H1 (cell line): Measurements from ENCODE around the gene UNC13C. TPM values are rescaled to one million over a fixed set of nuclear protein-coding genes. Genes with fewer than 3 reads are reported as not detected.

Source experiments
- GTF2F1 ChIP-seq: IDR thresholded peaks from 2 replicates; pipeline ENCODE4 v1.6.1; 2012; ENCODE audit warnings: low read depth, low read length, improper control_type of control experiment, borderline replicate concordance
- KDM1A ChIP-seq: fragments of 200-600, 300-600 bp; sonication (generic); IDR thresholded peaks from 2 replicates; pipeline ENCODE4 v1.7.1; 2016; ENCODE audit warnings: mild to moderate bottlenecking, low read length, borderline replicate concordance
- POLR2A ChIP-seq, 2 experiments: IDR thresholded peaks; 1 replicate in 1 of 2; 2 replicates in 1 of 2; pipeline ENCODE4 v1.6.1; 2011; ENCODE audit warnings: low read depth in 2 of 2, low read length in 2 of 2, mild to moderate bottlenecking in 2 of 2; ENCODE audit errors: control extremely low read depth in 1 of 2
- polyA plus RNA-seq, 7 experiments: library from polyadenylated mRNA; depleted of rRNA in 3 of 7; stranded (reverse) in 5 of 7; unstranded in 2 of 7; fragments of >200 nt in 5 of 7; fragments of 200-250 nt in 2 of 7; gene quantifications; 1 replicate in 5 of 7; 2 replicates in 1 of 7; 4 replicates in 1 of 7; pipeline versions ENCODE4 v1.2.1 to v1.2.3, GENCODE V29; 2011 to 2013; ENCODE audit warnings: missing spikeins in 2 of 7, mixed read lengths in 2 of 7
- total RNA-seq: library from RNA; stranded (reverse); fragmentation: NEBNext Ultra II Directional; extraction: Animal tissue kit (Norgen Biotek cat#: 25700); gene quantifications from 2 replicates; pipeline ENCODE4 v1.2.1, GENCODE V29; 2021
- TF ChIP-seq, protein P1 (sequence below): fragments of 300-600 bp; sonication (generic); IDR thresholded peaks from 2 replicates; pipeline ENCODE4 v1.7.1; 2012; ENCODE audit warnings: low read length, moderate library complexity, mild to moderate bottlenecking, inconsistent platforms; ENCODE audit not compliant: insufficient replicate concordance
- TF ChIP-seq, protein P2 (sequence below), 3 experiments: IDR thresholded peaks; 1 replicate in 2 of 3; 2 replicates in 1 of 3; pipeline versions ENCODE4 v1.5.1 to v1.6.1; 2011; ENCODE audit warnings: low read length in 3 of 3, mild to moderate bottlenecking in 3 of 3, inconsistent platforms in 2 of 3, low read depth in 1 of 3, moderate library complexity in 1 of 3; ENCODE audit not compliant: insufficient read depth in 1 of 3; ENCODE audit errors: control extremely low read depth in 1 of 3

UNC13C gene
- total and polyA plus RNA-seq, 2 of the 8 experiments (the other 6 are each of a cell fraction or from before 2014, with no cell fraction given) = 0.02 to 0.13 TPM

DNA sequence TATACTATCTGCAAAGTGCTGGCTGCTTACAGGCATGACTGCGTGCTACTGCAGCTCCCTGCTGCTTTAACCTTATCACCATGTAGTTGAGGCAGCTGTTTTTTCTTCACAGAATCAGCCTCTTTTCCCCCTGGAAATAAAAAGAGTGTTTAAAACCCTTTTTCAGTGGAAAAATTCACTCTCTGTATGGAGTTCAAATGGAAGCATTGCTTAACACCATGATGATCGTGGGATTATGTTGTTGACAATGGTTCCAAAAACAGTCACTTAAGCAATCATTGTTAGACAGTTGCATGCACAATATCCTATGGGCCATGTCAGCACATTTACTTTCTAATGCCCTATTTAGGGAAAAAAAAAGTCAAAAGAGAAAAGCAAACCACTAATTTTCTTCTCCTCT is 536.4 kb downstream of the UNC13C start (continued):
- TF ChIP-seq, protein P1, sequence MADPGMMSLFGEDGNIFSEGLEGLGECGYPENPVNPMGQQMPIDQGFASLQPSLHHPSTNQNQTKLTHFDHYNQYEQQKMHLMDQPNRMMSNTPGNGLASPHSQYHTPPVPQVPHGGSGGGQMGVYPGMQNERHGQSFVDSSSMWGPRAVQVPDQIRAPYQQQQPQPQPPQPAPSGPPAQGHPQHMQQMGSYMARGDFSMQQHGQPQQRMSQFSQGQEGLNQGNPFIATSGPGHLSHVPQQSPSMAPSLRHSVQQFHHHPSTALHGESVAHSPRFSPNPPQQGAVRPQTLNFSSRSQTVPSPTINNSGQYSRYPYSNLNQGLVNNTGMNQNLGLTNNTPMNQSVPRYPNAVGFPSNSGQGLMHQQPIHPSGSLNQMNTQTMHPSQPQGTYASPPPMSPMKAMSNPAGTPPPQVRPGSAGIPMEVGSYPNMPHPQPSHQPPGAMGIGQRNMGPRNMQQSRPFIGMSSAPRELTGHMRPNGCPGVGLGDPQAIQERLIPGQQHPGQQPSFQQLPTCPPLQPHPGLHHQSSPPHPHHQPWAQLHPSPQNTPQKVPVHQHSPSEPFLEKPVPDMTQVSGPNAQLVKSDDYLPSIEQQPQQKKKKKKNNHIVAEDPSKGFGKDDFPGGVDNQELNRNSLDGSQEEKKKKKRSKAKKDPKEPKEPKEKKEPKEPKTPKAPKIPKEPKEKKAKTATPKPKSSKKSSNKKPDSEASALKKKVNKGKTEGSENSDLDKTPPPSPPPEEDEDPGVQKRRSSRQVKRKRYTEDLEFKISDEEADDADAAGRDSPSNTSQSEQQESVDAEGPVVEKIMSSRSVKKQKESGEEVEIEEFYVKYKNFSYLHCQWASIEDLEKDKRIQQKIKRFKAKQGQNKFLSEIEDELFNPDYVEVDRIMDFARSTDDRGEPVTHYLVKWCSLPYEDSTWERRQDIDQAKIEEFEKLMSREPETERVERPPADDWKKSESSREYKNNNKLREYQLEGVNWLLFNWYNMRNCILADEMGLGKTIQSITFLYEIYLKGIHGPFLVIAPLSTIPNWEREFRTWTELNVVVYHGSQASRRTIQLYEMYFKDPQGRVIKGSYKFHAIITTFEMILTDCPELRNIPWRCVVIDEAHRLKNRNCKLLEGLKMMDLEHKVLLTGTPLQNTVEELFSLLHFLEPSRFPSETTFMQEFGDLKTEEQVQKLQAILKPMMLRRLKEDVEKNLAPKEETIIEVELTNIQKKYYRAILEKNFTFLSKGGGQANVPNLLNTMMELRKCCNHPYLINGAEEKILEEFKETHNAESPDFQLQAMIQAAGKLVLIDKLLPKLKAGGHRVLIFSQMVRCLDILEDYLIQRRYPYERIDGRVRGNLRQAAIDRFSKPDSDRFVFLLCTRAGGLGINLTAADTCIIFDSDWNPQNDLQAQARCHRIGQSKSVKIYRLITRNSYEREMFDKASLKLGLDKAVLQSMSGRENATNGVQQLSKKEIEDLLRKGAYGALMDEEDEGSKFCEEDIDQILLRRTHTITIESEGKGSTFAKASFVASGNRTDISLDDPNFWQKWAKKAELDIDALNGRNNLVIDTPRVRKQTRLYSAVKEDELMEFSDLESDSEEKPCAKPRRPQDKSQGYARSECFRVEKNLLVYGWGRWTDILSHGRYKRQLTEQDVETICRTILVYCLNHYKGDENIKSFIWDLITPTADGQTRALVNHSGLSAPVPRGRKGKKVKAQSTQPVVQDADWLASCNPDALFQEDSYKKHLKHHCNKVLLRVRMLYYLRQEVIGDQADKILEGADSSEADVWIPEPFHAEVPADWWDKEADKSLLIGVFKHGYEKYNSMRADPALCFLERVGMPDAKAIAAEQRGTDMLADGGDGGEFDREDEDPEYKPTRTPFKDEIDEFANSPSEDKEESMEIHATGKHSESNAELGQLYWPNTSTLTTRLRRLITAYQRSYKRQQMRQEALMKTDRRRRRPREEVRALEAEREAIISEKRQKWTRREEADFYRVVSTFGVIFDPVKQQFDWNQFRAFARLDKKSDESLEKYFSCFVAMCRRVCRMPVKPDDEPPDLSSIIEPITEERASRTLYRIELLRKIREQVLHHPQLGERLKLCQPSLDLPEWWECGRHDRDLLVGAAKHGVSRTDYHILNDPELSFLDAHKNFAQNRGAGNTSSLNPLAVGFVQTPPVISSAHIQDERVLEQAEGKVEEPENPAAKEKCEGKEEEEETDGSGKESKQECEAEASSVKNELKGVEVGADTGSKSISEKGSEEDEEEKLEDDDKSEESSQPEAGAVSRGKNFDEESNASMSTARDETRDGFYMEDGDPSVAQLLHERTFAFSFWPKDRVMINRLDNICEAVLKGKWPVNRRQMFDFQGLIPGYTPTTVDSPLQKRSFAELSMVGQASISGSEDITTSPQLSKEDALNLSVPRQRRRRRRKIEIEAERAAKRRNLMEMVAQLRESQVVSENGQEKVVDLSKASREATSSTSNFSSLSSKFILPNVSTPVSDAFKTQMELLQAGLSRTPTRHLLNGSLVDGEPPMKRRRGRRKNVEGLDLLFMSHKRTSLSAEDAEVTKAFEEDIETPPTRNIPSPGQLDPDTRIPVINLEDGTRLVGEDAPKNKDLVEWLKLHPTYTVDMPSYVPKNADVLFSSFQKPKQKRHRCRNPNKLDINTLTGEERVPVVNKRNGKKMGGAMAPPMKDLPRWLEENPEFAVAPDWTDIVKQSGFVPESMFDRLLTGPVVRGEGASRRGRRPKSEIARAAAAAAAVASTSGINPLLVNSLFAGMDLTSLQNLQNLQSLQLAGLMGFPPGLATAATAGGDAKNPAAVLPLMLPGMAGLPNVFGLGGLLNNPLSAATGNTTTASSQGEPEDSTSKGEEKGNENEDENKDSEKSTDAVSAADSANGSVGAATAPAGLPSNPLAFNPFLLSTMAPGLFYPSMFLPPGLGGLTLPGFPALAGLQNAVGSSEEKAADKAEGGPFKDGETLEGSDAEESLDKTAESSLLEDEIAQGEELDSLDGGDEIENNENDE = no peak
- no peak for TF ChIP-seq KDM1A
- TF ChIP-seq POLR2A (IDR thresholded peaks at IDR 0.05; ENCODE audit: control extremely low read depth in 1 of 2, low read depth in 2 of 2, low read length in 2 of 2) = no peak
- TF ChIP-seq GTF2F1 = no peak
- TF ChIP-seq, protein P2, sequence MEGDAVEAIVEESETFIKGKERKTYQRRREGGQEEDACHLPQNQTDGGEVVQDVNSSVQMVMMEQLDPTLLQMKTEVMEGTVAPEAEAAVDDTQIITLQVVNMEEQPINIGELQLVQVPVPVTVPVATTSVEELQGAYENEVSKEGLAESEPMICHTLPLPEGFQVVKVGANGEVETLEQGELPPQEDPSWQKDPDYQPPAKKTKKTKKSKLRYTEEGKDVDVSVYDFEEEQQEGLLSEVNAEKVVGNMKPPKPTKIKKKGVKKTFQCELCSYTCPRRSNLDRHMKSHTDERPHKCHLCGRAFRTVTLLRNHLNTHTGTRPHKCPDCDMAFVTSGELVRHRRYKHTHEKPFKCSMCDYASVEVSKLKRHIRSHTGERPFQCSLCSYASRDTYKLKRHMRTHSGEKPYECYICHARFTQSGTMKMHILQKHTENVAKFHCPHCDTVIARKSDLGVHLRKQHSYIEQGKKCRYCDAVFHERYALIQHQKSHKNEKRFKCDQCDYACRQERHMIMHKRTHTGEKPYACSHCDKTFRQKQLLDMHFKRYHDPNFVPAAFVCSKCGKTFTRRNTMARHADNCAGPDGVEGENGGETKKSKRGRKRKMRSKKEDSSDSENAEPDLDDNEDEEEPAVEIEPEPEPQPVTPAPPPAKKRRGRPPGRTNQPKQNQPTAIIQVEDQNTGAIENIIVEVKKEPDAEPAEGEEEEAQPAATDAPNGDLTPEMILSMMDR (IDR thresholded peaks at IDR 0.05; ENCODE audit: control extremely low read depth in 1 of 3, insufficient read depth in 1 of 3, low read depth in 1 of 3, low read length in 3 of 3) = no peak
